K562 (cell line): ENCODE data around the gene HAAO. TPM values are rescaled to one million over a fixed set of nuclear protein-coding genes. Genes with fewer than 3 reads are reported as not detected.
A peak's percentile ranks its signal among the peaks of the same experiment; 100 is the strongest.

Source experiments
- ATAC-seq: fragments of 200-7000 bp; cut with Tn5 transposase; 3 replicates; pipeline ENCODE4 v1.9.1; 2020; ENCODE audit warnings: moderate library complexity
- BruUV-seq: library from RNA; stranded (reverse); fragments of 400-500 nt; replicated peaks from 2 replicates; lab custom pipeline; 2021; lab: Mats Ljungman, UMichigan
- CTCF ChIA-PET: fragments of 300-600 bp; formaldehyde crosslinking; extraction: SDS; loops from one replicate; lab custom pipeline; 2021; ENCODE audit warnings: low intra/inter-chr PET ratio; lab: Yijun Ruan, JAX
- POLR2A ChIA-PET: fragments of 300-600, 350-650 bp; sonication (Branson Sonifier 250); formaldehyde crosslinking; extraction: SDS; loops from one replicate; lab custom pipeline; 2021; ENCODE audit warnings: antibody characterized with exemption, inconsistent platforms; lab: Yijun Ruan, JAX
- DNase-seq, 4 experiments: peaks; one replicate each; pipeline versions ENCODE4 v3.0.0 to v3.0.0-alpha.2; 2011 to 2018; ENCODE audit warnings: low spot score in 3 of 4, mixed read lengths in 3 of 4; ENCODE audit errors: extremely low read depth in 1 of 4
- FAIRE-seq: peaks from 2 replicates; lab custom pipeline; 2011; peaks lifted over from hg19 to GRCh38; lab: Jason Lieb, UNC
- H2AFZ ChIP-seq: 2 replicates; pipeline ENCODE4 v1.6.0; 2011; ENCODE audit warnings: low read depth, low read length, control low read depth, inconsistent platforms
- H3K27ac ChIP-seq: fragments of 200-600 bp; 3 replicates; pipeline ENCODE4 v1.8.0; 2011; ENCODE audit warnings: low read depth, mild to moderate bottlenecking, control low read depth, inconsistent platforms, low read length, moderate library complexity, mixed read lengths; ENCODE audit errors: extremely low read depth
- H3K27me3 ChIP-seq, 2 experiments: fragments of 300-600 bp in 1 of 2; 2 replicates in 1 of 2; 3 replicates in 1 of 2; pipeline versions ENCODE4 v1.6.0 to v1.8.0; 2011; ENCODE audit warnings: inconsistent platforms in 2 of 2, low read length in 2 of 2, mild to moderate bottlenecking in 1 of 2, mixed read lengths in 1 of 2, moderate library complexity in 1 of 2; ENCODE audit not compliant: control insufficient read depth in 2 of 2, insufficient read depth in 2 of 2
- H3K36me3 ChIP-seq: fragments of 300-600 bp; 3 replicates; pipeline ENCODE4 v1.8.0; 2011; ENCODE audit warnings: mild to moderate bottlenecking, low read length, inconsistent platforms; ENCODE audit not compliant: control insufficient read depth, insufficient read depth
- H3K4me1 ChIP-seq, 2 experiments: fragments of 200-600 bp in 1 of 2; replicated peaks in 1 of 2; 2 replicates in 1 of 2; 3 replicates in 1 of 2; pipeline versions ENCODE4 v1.5.1 to v1.8.0; 2011; ENCODE audit warnings: inconsistent platforms in 2 of 2, low read length in 2 of 2, mild to moderate bottlenecking in 1 of 2, mixed read lengths in 1 of 2, moderate library complexity in 1 of 2; ENCODE audit not compliant: control insufficient read depth in 2 of 2, insufficient read depth in 2 of 2
- H3K4me2 ChIP-seq: 2 replicates; pipeline ENCODE4 v1.6.1; 2011; ENCODE audit warnings: low read length, control low read depth, inconsistent platforms, mixed read lengths; ENCODE audit not compliant: insufficient read depth
- H3K4me3 ChIP-seq: fragments of 200-600 bp; sonication (generic), shearing (Covaris generic); 2 replicates; pipeline ENCODE4 v1.5.1; 2016; ENCODE audit warnings: control low read depth, inconsistent platforms
- H3K79me2 ChIP-seq: fragments of 200-600 bp; 3 replicates; pipeline ENCODE4 v1.8.0; 2011; ENCODE audit warnings: low read length, inconsistent platforms; ENCODE audit not compliant: control insufficient read depth, insufficient read depth
- H3K9ac ChIP-seq, 2 experiments: 2 replicates each; pipeline versions ENCODE4 v1.6.0 to v1.6.1; 2011; ENCODE audit warnings: low read depth in 2 of 2, low read length in 2 of 2, control low read depth in 1 of 2, inconsistent platforms in 1 of 2, mild to moderate bottlenecking in 1 of 2, mixed read lengths in 1 of 2; ENCODE audit not compliant: insufficient read depth in 1 of 2
- H3K9me1 ChIP-seq: one replicate; pipeline ENCODE4 v1.6.0; 2011; ENCODE audit warnings: inconsistent platforms, mild to moderate bottlenecking, low read length, moderate library complexity; ENCODE audit not compliant: control insufficient read depth, insufficient read depth
- H3K9me3 ChIP-seq: replicated peaks from 2 replicates; pipeline ENCODE4 v1.5.1; 2011; ENCODE audit warnings: low read depth, low read length, inconsistent platforms; ENCODE audit not compliant: control insufficient read depth, insufficient read depth
- H4K20me1 ChIP-seq: replicated peaks from 2 replicates; pipeline ENCODE4 v1.6.1; 2011; ENCODE audit warnings: low read length, inconsistent platforms, mixed read lengths; ENCODE audit not compliant: control insufficient read depth, insufficient read depth
- CBX3 ChIP-seq, 2 experiments: IDR thresholded peaks; 1 replicate in 1 of 2; 2 replicates in 1 of 2; pipeline ENCODE4 v1.6.1; 2012; ENCODE audit warnings: inconsistent platforms in 2 of 2, low read length in 2 of 2, borderline replicate concordance in 1 of 2, control low read depth in 1 of 2
- CUX1 ChIP-seq: fragments of 200-800 bp; sonication (Bioruptor generic); IDR thresholded peaks from 2 replicates; pipeline ENCODE4 v1.6.1; 2016; ENCODE audit warnings: missing genetic modification characterization, missing compliant biosample characterization
- FOSL1 ChIP-seq: fragments of 200-800 bp; sonication (Bioruptor generic); conservative IDR thresholded peaks from 2 replicates; pipeline ENCODE4 v1.6.1; 2016; ENCODE audit warnings: missing genetic modification characterization, missing compliant biosample characterization
- HEY1 ChIP-seq: fragments of 250-450 bp; sonication (Bioruptor Pico); IDR thresholded peaks from 2 replicates; pipeline ENCODE4 v1.5.0; 2020; ENCODE audit warnings: mild to moderate bottlenecking, moderate library complexity, borderline replicate concordance
- NR2C1 ChIP-seq, 2 experiments: fragments of 450-650 bp; IDR thresholded peaks; 2 replicates each; pipeline ENCODE4 v1.6.1; 2017; ENCODE audit warnings: mild to moderate bottlenecking in 2 of 2, antibody characterized with exemption in 1 of 2, inconsistent platforms in 1 of 2, missing compliant biosample characterization in 1 of 2, missing genetic modification characterization in 1 of 2
- POLR3G ChIP-seq: IDR thresholded peaks from 2 replicates; pipeline ENCODE4 v1.6.1; 2011; ENCODE audit not compliant: insufficient read length, insufficient replicate concordance; ENCODE audit errors: extremely low read depth
- STAG1 ChIP-seq: sonication (generic); formaldehyde crosslinking; IDR thresholded peaks from 2 replicates; pipeline ENCODE4 v1.5.0; 2020; ENCODE audit warnings: missing genetic modification reagents, borderline replicate concordance
- TAF15 ChIP-seq: fragments of 200-400 bp; formaldehyde crosslinking; IDR thresholded peaks from 2 replicates; pipeline ENCODE4 v1.6.1; 2017; ENCODE audit warnings: mild to moderate bottlenecking, low read depth, low read length, moderate library complexity
- TRIM28 ChIP-seq: fragments of 450-650 bp; IDR thresholded peaks from 2 replicates; pipeline ENCODE4 v1.6.1; 2017
- ZBTB11 ChIP-seq, 3 experiments: fragments of 200-800 bp in 1 of 3; fragments of 250-450 bp in 1 of 3; fragments of 450-650 bp in 1 of 3; sonication (Bioruptor Pico) in 1 of 3; sonication (Bioruptor generic) in 1 of 3; formaldehyde crosslinking in 1 of 3; IDR thresholded peaks; 2 replicates each; pipeline versions ENCODE4 v1.6.1 to v1.8.0; 2016 to 2022; ENCODE audit warnings: mild to moderate bottlenecking in 2 of 3, missing genetic modification characterization in 2 of 3, missing compliant biosample characterization in 1 of 3, moderate library complexity in 1 of 3
- ZBTB12 ChIP-seq: fragments of 250-450 bp; sonication (Bioruptor Pico); IDR thresholded peaks from 2 replicates; pipeline ENCODE4 v1.4.0; 2020
- WGBS: fragments of 100-300 bp; shearing (Covaris generic); methylation state at CpG from one replicate; pipeline ENCODE4 v1.1.6; 2016; ENCODE audit warnings: low coverage, mixed read lengths; ENCODE audit not compliant: insufficient coverage; ENCODE audit errors: missing lambda C conversion rate; 5-methylcytosine and 5-hydroxymethylcytosine counted together
- in situ Hi-C: fragments of 300-500 bp; cut with MboI; formaldehyde crosslinking; loops from 4 replicates; pipeline ENCODE4 v1.15.0; 2018; ENCODE audit warnings: inconsistent platforms, mixed read lengths
- intact Hi-C: fragments of 100-400 bp; cut with micrococcal nuclease; formaldehyde crosslinking; loops from 2 replicates; pipeline ENCODE4 v1.14.2; 2022
- polyA plus RNA-seq, 8 experiments: library from polyadenylated mRNA; depleted of rRNA in 4 of 8; stranded (reverse) in 5 of 8; unstranded in 3 of 8; fragments of >200 nt; fragmentation: Nextera tagmentation in 2 of 8; fragmentation: Illumina TruSeq in 1 of 8; extraction: Ambion mirVana in 2 of 8; extraction: Trizol in 1 of 8; gene quantifications; 2 replicates each; pipeline versions ENCODE4 v1.2.1 to v1.2.3, GENCODE V29; 2011 to 2014; ENCODE audit warnings: inconsistent platforms in 1 of 8, missing spikeins in 1 of 8
- total RNA-seq, 7 experiments: library from RNA; depleted of rRNA in 6 of 7; stranded (reverse); fragments of >200 nt in 6 of 7; fragmentation: Illumina TruSeq in 2 of 7; extraction: Trizol in 2 of 7; gene quantifications; 2 replicates each; pipeline versions ENCODE4 v1.2.1 to v1.2.3, GENCODE V29; 2011 to 2021; ENCODE audit warnings: low replicate concordance in 1 of 7

HAAO gene
- total and polyA plus RNA-seq, 9 of the 15 experiments (the other 6 are each of a cell fraction or from before 2014, with no cell fraction given) = not detected

- Histone ChIP-seq H3K36me3 (no peaks in the 10 kb centered on the region), H3K27me3 (0 out of 5 replicates have a peak, but pooled peaks cover 0 to 2% of the 10 kb centered on the region in 2 experiments), H3K4me1 (peaks cover 9 to 19% of the 10 kb centered on the region in 2 experiments; a peak in 4 of 5 replicates), H3K4me2 (peak overlapping the region; percentile 67), H3K4me3 (peak overlapping the region; percentile 72), H3K9me3 (0 out of 2 replicates have a peak, but pooled peaks cover 4% of the 10 kb centered on the region), H3K9ac (peak overlapping the region; percentile 88 to 97), H4K20me1 (no peaks in the 10 kb centered on the region), H3K27ac (peak overlapping the region; percentile 97), H3K79me2 (no peaks in the 10 kb centered on the region), H2AFZ (peak overlapping the region; percentile 89), H3K9me1 (no peaks in the 10 kb centered on the region)
- 1% methylated on average over 23 of the region's 35 CpGs for WGBS
- POLR2A ChIA-PET = interaction anchor here (0.6 to 2.0 kb wide), 12 partner anchors 10 to 768 kb away, joined by 3 to 17 read pairs (median 3); partner anchors contain the start of gene ZFP36L2
- intact Hi-C loops (no loop called here), in situ Hi-C loops (no loop called here)
- DNase-seq (peak; percentile 88 to 91 (median 90)), ATAC-seq (peak; percentile 86), FAIRE-seq (peak; percentile 66)
- CTCF ChIA-PET = interaction anchor here (0.8 kb wide), 1 partner anchor 560 kb away, joined by 3 read pairs; no protein-coding TSS in a partner anchor
- BruUV-seq = no TSS peak
- TF ChIP-seq CUX1 (CRISPR knock-in tag) = no peak
- TF ChIP-seq TRIM28 = no peak
- no peak for TF ChIP-seq POLR3G
- no peak for TF ChIP-seq CBX3 (IDR thresholded peaks at IDR 0.05; ENCODE audit: borderline replicate concordance in 1 of 2, low read length in 2 of 2)
- peak in 1 of 3 experiments; percentile 87; a peak in 2 of 6 replicates for TF ChIP-seq ZBTB11 (CRISPR knock-in tag; IDR thresholded peaks at IDR 0.05)
- TF ChIP-seq FOSL1 (tag) = no peak
- no peak for TF ChIP-seq NR2C1 (IDR thresholded peaks at IDR 0.05)
- TF ChIP-seq NR2C1 (tag; IDR thresholded peaks at IDR 0.05) = no peak
- TF ChIP-seq TAF15 = no peak
- no peak for TF ChIP-seq STAG1 (CRISPR knock-in tag)
- TF ChIP-seq HEY1 (CRISPR knock-in tag) = no peak
- no peak for TF ChIP-seq ZBTB12 (CRISPR knock-in tag)
Observed at GRCh38 chr2:42809819-42810120, 17.4 kb upstream of the HAAO start.
